ENCODE results near the gene PERCC1.

Gene PERCC1

GRCh38 chr16:1445518-1446203 is 14.8 kb downstream of the PERCC1 start:
- H3K36me3 ChIP-seq (ENCODE audit: control insufficient read depth, insufficient read depth, low read length), result no peaks in the 10 kb centered on the region

GRCh38 chr16:1446296-1447080 is 15.6 kb downstream of the PERCC1 start:
- Histone ChIP-seq H3K27me3 (ENCODE audit: control insufficient read depth, insufficient read depth, low read length) (no peaks in the 10 kb centered on the region), H3K4me2 (ENCODE audit: low read length) (no peak overlapping the region), H3K79me2 (no peaks in the 10 kb centered on the region), H3K4me1 (no peaks in the 10 kb centered on the region), H3K9me3 (ENCODE audit: control insufficient read depth, low read length) (no peaks in the 10 kb centered on the region), H3K9ac (no peak overlapping the region), H2AFZ (no peak overlapping the region), H3K36me3 (ENCODE audit: control insufficient read depth, insufficient read depth, low read length) (no peaks in the 10 kb centered on the region), H3K27ac (no peak overlapping the region), H3K4me3 (ENCODE audit: low read depth, low read length) (no peak overlapping the region)
- no peak for TF ChIP-seq CTCF (IDR thresholded peaks at IDR 0.05)

More at GRCh38 chr16:1445518-1446203, 14.8 kb downstream of the PERCC1 start:
- H3K4me2 ChIP-seq (ENCODE audit: low read length), result no peak overlapping the region
- no peak overlapping the region for H3K4me3 ChIP-seq (ENCODE audit: low read depth, low read length)
- H3K79me2 ChIP-seq, result no peaks in the 10 kb centered on the region
- H3K27me3 ChIP-seq (ENCODE audit: control insufficient read depth, insufficient read depth, low read length), result no peaks in the 10 kb centered on the region
- TF ChIP-seq CTCF (IDR thresholded peaks at IDR 0.05), result no peak
- H2AFZ ChIP-seq, result no peak overlapping the region
- H3K27ac ChIP-seq, result no peak overlapping the region
- H3K4me1 ChIP-seq, result no peaks in the 10 kb centered on the region
- H3K9me3 ChIP-seq (ENCODE audit: control insufficient read depth, low read length), result no peaks in the 10 kb centered on the region
- no peak overlapping the region for H3K9ac ChIP-seq

- H3K9ac ChIP-seq, result no peak overlapping the region
- H3K4me3 ChIP-seq (ENCODE audit: low read depth, low read length), result no peak overlapping the region
- no peaks in the 10 kb centered on the region for H3K27me3 ChIP-seq (ENCODE audit: control insufficient read depth, insufficient read depth, low read length)
- no peaks in the 10 kb centered on the region for H3K79me2 ChIP-seq
- no peak overlapping the region for H3K4me2 ChIP-seq (ENCODE audit: low read length)
- no peaks in the 10 kb centered on the region for H3K9me3 ChIP-seq (ENCODE audit: control insufficient read depth, low read length)
- H2AFZ ChIP-seq, result no peak overlapping the region
- H3K4me1 ChIP-seq, result no peaks in the 10 kb centered on the region
- H3K27ac ChIP-seq, result no peak overlapping the region
- no peak for TF ChIP-seq CTCF (IDR thresholded peaks at IDR 0.05)
- no peaks in the 10 kb centered on the region for H3K36me3 ChIP-seq (ENCODE audit: control insufficient read depth, insufficient read depth, low read length)
Observed at GRCh38 chr16:1447965-1448364, 17.1 kb downstream of the PERCC1 start.

GRCh38 chr16:1448536-1449116 is 17.7 kb downstream of the PERCC1 start:
- H2AFZ ChIP-seq, result no peak overlapping the region
- no peak overlapping the region for H3K4me3 ChIP-seq (ENCODE audit: low read depth, low read length)
- H3K9ac ChIP-seq, result no peak overlapping the region
- no peaks in the 10 kb centered on the region for H3K9me3 ChIP-seq (ENCODE audit: control insufficient read depth, low read length)
- no peaks in the 10 kb centered on the region for H3K27me3 ChIP-seq (ENCODE audit: control insufficient read depth, insufficient read depth, low read length)
- no peak overlapping the region for H3K27ac ChIP-seq
- no peak for TF ChIP-seq CTCF (IDR thresholded peaks at IDR 0.05)
- H3K4me2 ChIP-seq (ENCODE audit: low read length), result no peak overlapping the region
- no peaks in the 10 kb centered on the region for H3K4me1 ChIP-seq
- no peaks in the 10 kb centered on the region for H3K79me2 ChIP-seq
- no peaks in the 10 kb centered on the region for H3K36me3 ChIP-seq (ENCODE audit: control insufficient read depth, insufficient read depth, low read length)

Data from parathyroid adenoma (tissue), 2 donors.